Measurements from ENCODE around the gene PCMT1. TPM values are rescaled to one million over a fixed set of nuclear protein-coding genes. Genes with fewer than 3 reads are reported as not detected.
A peak's percentile ranks its signal among the peaks of the same experiment; 100 is the strongest.
"Not testable (repeated sequence)": the region's sequence is repeated elsewhere in the genome, so short reads cannot be mapped to it uniquely, and the experiment has no call there.

PCMT1 gene
- total RNA-seq, 1 donor from 2014 or later: 97.7 TPM

DNA sequence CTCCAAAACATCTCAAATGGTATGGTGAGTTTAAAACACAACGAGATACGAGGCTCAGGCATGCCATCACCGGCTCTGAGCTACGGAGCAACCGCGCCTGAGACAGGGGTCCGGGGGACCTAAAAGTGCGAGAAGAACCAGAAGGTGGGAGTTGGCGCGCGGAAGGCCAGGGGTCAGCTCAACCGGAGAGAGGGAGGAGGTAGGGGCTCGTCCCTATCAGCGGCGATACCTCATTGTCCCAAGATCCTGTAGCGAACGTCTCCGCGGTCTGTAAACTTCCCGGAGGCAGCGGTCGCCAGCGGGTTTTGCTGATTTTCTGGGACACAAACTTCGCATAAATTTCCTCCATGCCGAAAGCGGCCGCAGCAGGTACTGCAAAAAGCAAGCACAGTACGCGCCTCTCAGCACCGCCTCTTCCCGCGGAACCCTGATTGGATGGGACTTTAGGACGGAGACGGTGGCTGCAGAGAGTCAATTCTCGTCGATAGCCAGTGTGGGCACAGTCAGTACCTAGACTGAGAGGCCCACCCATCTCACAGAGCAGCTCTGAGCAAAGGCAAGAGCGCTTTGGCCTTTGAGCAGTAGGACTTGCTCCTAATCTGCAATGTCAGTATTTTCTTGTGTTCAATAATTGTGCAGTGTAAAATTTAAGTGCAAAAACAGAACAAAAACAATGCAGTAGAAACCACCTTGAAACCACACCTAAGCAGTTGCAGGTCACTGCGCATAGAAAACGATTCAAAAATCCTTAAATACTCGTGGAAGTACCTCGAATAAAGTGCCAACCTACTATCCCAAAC, 3.2 kb upstream of the PCMT1 start, which contains the start of gene NUP43:
NUP43 (minus strand) TSS at position 383 of the 800 bp plus-strand sequence; CDS start at position 349, 34 bp downstream.
- ATAC-seq (peak; percentile 91), DNase-seq (ENCODE audit: low spot score) (peak; percentile 96)
- intact Hi-C loops (cut with DNase I): no loop called here

DNA sequence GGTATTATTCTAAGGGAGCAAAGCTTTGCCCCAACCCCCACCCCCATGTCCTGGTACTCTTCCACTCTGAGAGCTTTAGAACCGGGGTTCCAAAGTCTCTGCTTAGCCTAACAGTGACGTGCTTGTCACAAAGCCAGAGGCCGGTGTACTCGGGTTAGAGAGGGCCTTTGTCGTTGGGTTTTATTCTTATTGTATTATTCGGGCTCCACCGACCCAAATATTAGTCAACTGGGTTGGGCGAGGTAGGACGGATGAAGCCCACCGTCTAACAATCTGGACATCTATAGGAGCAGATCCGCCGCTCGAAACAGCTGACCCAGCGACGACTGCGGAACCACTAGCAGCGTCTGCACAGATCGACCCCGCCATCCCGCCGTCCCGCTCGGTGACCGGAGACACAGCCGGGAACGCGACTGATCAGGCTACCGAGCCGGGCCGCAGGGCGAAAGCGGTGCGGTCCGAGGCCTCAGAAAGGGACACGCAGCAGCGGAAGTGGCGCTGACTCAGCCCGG, 403 bp upstream of the PCMT1 start:
- DNase-seq (ENCODE audit: low spot score); intact Hi-C loops (cut with DNase I): not testable (repeated sequence)
- peak; percentile 1 for ATAC-seq

- intact Hi-C loops (cut with DNase I): no loop called here
- ATAC-seq (peak; percentile 20), DNase-seq (ENCODE audit: low spot score) (peak; percentile 67)
These were observed 632 bp downstream of the PCMT1 start for GRCh38 chr6:149750136-149750609.

- ATAC-seq: no peak
- DNase-seq (ENCODE audit: low spot score): no peak
- intact Hi-C loops (cut with DNase I): no loop called here
These were observed 1.7 kb downstream of the PCMT1 start for GRCh38 chr6:149751239-149751638.

- DNase-seq (ENCODE audit: low spot score); ATAC-seq; intact Hi-C loops (cut with DNase I): not testable (repeated sequence)
These were observed 2.4 kb downstream of the PCMT1 start for GRCh38 chr6:149751920-149752319.

DNA sequence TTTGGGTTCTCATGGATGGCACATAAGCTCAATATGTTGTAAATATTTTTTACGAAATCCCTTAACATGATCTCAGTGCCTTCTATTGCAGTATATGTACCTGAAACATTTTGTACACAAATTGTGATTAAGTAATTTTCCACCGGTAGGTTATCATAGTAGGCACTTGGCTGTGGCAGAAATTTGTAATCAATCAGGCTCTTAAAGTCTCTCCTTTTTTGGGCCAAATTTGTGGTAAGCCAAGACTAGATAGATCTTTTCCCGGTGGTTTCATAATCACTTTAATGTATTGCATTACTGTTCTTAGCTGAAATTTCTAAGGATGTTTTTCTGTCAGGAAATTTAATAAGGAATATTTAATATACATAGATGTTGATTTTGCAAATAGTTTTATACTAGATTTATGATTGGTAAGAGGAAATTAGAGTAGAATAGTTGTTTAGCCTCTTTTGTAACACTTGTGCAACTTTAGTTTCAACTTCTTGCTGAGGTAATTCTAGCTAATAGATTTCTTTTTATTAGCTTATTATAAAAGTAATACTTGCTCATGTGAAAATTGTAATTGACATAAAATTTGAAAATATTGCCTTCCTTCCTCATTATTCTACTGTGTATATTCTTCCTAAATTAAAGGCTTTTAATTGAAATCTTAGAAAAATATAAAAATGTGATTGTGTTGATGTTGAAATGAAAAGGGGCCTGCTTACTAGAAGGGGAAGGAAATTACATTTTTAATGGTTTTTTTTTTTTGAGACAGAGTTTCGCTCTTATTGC, 3.2 kb downstream of the PCMT1 start:
- intact Hi-C loops (cut with DNase I): no loop called here
- DNase-seq (ENCODE audit: low spot score) (no peak), ATAC-seq (no peak)

DNA sequence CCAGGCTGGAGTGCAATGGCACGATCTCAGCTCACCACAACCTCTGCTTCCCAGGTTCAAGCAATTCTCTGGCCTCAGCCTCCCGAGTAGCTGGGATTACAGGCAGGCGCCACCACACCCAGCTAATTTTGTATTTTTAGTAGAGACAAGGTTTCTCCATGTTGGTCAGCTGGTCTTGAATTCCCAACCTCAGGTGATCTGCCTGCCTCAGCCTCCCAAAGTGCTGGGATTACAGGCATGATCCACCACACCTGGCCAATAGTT, 3.8 kb downstream of the PCMT1 start:
- DNase-seq (ENCODE audit: low spot score); ATAC-seq; intact Hi-C loops (cut with DNase I): not testable (repeated sequence)

DNA sequence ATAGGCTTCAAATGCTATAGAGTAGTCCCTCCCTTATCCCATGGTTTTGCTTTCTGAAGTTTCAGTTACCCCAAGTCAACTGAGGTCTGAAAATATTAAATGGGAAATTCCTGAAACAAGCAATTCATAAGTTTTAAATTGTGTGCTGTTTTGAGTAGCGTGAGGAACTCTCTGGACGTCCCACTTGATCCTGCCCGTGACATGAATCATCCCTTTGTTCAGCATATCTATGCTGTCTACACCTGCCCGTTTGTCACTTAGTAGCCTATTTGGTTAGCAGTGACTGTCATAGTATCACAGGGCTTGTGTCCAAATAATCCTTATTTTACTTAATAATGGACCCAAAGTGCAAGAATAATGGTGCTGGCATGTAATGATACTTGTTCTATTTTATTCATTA, 5.0 kb downstream of the PCMT1 start:
- no peak for ATAC-seq
- intact Hi-C loops (cut with DNase I): no loop called here

DNA sequence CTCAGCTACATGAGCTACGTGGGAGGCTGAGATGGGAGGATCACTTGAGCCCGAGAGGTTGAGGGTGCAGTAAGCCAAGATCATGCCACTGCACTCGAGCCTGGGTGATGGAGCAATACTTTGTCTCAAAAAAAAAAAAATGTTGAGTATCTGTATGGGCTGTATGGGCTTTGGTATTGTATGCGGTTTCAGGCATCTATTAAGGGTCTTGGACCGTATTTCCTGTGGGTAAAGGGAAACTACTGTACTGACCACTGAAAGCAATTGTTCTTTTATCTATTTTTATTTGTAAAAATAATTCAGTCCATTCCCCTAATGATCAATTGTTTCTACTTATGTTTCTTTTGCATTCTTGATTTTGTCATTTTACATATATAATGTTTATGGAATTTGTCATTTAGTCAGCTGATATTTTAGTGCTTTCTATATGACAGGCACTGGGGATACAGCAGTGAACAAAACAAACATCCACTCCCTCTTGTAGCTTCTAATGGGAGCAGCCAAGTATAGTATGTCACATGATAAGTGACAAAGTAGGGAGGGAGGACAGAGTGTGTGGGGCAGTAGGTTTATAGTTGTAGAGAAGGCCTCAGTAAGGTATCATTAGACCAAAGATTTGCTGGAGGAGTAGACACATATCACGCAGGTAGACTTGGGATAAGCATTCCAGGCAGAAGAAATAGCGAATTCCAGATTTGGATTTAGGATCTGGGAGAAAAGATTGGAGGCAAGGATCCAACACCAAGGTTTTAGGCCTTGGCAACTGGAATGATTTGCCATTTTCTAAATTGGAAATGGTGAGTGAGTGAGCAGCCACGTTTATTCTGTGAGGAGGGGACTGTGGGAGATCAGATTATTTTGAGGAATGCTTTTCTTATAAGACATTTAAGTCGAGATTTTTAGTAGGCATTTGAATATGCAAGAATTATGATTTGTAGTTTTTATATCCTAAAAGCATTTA, 6.0 kb downstream of the PCMT1 start:
- ATAC-seq (no peak), DNase-seq (ENCODE audit: low spot score) (no peak)
- intact Hi-C loops (cut with DNase I): no loop called here

More for the DNA sequence above, 5.0 kb downstream of the PCMT1 start:
- no peak for DNase-seq (ENCODE audit: low spot score)

DNA sequence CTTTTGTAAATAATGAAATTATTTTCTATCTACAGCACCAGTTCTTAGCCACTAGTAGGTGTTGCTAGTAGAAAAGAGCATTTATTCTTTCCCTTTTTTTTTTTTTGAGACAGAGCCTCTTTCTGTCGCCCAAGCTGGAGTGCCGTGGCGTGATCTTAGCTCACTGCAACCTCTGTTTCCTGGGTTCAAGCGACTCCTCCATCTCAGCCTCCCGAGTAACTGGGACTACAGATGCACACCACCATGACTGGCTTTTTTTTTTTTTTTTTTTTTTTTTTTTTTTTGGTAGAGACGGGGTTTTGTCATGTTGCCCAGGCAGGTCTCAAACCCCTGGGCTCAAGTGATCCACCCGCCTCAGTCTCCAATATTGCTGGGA, 6.7 kb downstream of the PCMT1 start:
- no peak for DNase-seq (ENCODE audit: low spot score)
- ATAC-seq: no peak
- intact Hi-C loops (cut with DNase I): no loop called here

DNA sequence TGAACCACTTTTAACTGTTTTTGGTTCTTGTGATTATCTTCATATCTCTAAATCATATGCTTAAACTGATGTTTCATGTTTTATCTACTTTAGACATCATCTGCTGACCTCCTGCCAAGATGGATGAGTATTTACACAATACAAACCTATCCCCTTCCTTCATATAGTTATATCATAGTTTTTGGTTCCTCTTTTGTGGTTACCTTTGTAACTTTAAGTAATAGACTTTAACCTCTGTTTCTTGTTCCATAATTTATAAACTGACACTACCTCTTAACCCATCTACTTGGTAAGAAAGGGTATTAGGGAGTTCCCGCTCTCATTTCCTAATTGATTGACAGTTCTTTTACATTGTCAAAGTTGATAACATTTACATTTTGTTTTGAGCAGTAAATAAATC, 11.9 kb downstream of the PCMT1 start:
- DNase-seq (ENCODE audit: low spot score) (no peak), ATAC-seq (no peak)
- intact Hi-C loops (cut with DNase I): no loop called here

DNA sequence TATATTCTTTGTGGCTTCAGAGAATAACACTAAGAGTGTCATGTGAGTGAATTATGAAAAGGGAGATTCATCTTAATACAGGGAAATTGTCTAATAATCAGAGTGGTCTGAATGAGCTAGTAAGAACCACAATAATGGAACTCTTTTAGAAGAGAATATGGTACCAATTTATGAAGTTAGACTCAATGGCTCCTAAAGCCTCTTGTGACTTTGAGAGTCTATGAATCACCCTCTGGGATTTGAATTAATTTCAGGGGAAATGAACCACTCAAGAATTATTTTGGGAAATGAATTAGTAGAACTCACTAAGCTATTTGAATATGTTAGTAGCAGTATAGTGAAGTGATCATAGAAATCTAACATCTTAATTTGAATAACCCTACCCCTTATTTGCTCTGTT, 14.3 kb downstream of the PCMT1 start:
- intact Hi-C loops (cut with DNase I): no loop called here

DNA sequence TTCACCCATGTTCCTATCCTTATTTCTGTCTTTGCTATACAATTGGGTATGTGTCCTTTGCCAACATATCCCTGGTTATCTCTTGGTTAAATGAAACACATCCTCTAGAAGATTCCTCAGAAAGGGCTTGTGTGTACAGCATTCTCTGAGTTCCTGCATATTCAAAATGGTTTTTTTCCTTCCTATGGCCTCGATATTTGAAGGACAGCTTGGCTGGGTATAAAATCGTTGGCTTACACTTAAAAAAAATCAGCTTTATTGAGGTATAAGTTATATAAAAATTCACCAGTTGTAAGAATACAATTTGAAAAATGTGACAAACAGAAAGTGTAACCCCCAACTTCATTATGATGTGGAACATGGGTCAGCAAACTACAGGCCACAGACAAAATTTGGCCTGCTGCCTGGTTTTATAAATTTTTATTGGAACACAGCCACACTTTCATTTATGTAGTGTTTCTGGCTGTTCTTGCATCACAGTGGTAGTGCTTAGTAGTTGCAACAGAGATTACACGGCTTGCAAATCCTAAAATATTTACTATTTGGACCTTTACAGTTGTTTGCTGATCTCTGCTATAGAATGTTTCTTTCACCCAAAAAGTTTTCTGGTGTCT, 16.7 kb downstream of the PCMT1 start:
- ATAC-seq (no peak), DNase-seq (ENCODE audit: low spot score) (no peak)
- intact Hi-C loops (cut with DNase I): no loop called here

More for the DNA sequence above, 14.3 kb downstream of the PCMT1 start:
- ATAC-seq (no peak), DNase-seq (ENCODE audit: low spot score) (no peak)

GRCh38 chr6:149769676-149770075, 20.1 kb downstream of the PCMT1 start:
- intact Hi-C loops (cut with DNase I): no loop called here
- ATAC-seq (no peak), DNase-seq (ENCODE audit: low spot score) (no peak)

GRCh38 chr6:149771185-149771584, 21.6 kb downstream of the PCMT1 start:
- intact Hi-C loops (cut with DNase I): no loop called here
- DNase-seq (ENCODE audit: low spot score) (no peak), ATAC-seq (no peak)

- DNase-seq (ENCODE audit: low spot score) (no peak), ATAC-seq (no peak)
- intact Hi-C loops (cut with DNase I): no loop called here
These were observed 22.4 kb downstream of the PCMT1 start for GRCh38 chr6:149771925-149772324.

DNA sequence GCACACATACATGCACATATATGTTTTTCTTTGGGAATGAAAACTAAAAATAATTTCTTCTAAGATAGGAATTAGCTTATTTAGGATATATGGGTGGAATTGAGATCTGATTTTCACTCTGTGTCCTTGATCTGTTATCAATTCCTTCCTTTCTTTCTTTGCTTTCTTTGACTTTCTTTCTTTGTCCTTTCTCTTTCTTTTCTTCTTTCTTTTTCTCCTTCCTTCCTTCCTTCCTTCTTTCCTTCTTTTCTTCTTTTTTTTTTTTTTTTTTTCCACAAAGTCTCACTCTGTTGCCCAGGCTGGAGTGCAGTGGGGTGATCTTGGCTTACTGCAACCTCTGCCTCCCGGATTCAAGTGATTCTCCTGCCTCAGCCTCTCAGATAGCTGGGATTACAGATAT, 28.1 kb downstream of the PCMT1 start:
- DNase-seq (ENCODE audit: low spot score) (no peak), ATAC-seq (no peak)
- intact Hi-C loops (cut with DNase I): no loop called here

GRCh38 chr6:149779644-149779963, 30.1 kb downstream of the PCMT1 start:
- intact Hi-C loops (cut with DNase I): no loop called here
- DNase-seq (ENCODE audit: low spot score): no peak
- ATAC-seq: no peak

DNA sequence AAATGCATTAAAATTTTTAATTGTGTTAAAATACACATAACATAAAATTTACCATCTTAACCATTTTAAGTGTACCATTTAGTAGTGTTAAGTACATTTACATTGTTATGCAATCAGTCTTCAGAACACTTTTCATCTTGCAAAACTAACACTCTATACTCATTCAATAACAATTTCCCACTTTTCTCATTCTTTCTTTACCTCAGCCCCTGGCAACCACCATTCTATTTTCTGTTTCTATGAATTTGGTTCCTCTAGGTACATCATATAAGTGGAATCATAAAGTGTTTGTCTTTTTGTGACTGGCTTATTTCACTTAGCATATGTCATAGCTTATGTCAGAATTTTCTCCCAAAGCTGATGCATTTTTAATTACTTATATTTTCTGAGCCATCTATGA, 32.2 kb downstream of the PCMT1 start:
- no peak for DNase-seq (ENCODE audit: low spot score)
- no peak for ATAC-seq
- intact Hi-C loops (cut with DNase I): no loop called here

Data from sciatic nerve (tissue), 2 donors.